Measurements from ENCODE around the gene DYNC1I1. TPM values are rescaled to one million over a fixed set of nuclear protein-coding genes. Genes with fewer than 3 reads are reported as not detected.

The DYNC1I1 gene
- total RNA-seq, 1 experiment from 2014 or later = 3.2 TPM

GRCh38 chr7:96089511-96089910 lies 317.2 kb downstream of the DYNC1I1 start:
- Histone ChIP-seq H4K91ac (ENCODE audit: insufficient read length, low read depth, low read length) (no peak overlapping the region), H3K4me1 (ENCODE audit: insufficient read depth, low read length) (no peaks in the 10 kb centered on the region), H2BK12ac (ENCODE audit: insufficient read length, low read depth, low read length) (no peak overlapping the region), H2BK15ac (ENCODE audit: low read depth, low read length) (no peak overlapping the region), H3K4me2 (ENCODE audit: insufficient read depth, insufficient read length, low read length) (no peak overlapping the region), H3K4ac (ENCODE audit: low read depth, low read length) (no peak overlapping the region), H3K79me1 (ENCODE audit: insufficient read depth, low read depth, low read length, poor library complexity, severe bottlenecking) (no peaks in the 10 kb centered on the region), H3K79me2 (ENCODE audit: insufficient read depth, low read length) (no peaks in the 10 kb centered on the region), H2AFZ (ENCODE audit: low read length) (no peak overlapping the region), H3T11ph (ENCODE audit: low read length) (no peak overlapping the region), H2BK20ac (ENCODE audit: low read depth, low read length, poor library complexity, severe bottlenecking) (no peak overlapping the region), H4K8ac (replicated peaks; ENCODE audit: insufficient read length, low read depth, low read length) (no peak overlapping the region), H3K56ac (ENCODE audit: insufficient read length, low read depth, low read length) (no peak overlapping the region), H3K23ac (ENCODE audit: insufficient read length, low read depth, low read length) (no peak overlapping the region), H3K9ac (ENCODE audit: extremely low read depth, insufficient read length, low read length) (no peak overlapping the region), H3K23me2 (ENCODE audit: insufficient read length, low read depth, low read length, poor library complexity, severe bottlenecking) (no peaks in the 10 kb centered on the region), H3K18ac (ENCODE audit: insufficient read length, low read depth, low read length) (no peak overlapping the region), H2BK120ac (ENCODE audit: low read depth, low read length, poor library complexity, severe bottlenecking) (no peak overlapping the region), H4K20me1 (ENCODE audit: control insufficient read depth, insufficient read depth, insufficient read length) (no peaks in the 10 kb centered on the region), H2AK5ac (ENCODE audit: insufficient read length, low read length) (no peak overlapping the region), H3K14ac (ENCODE audit: insufficient read depth, low read length) (no peak overlapping the region), H4K5ac (ENCODE audit: insufficient read length, low read depth, low read length) (no peak overlapping the region), H2BK5ac (ENCODE audit: insufficient read length, low read length) (no peak overlapping the region), H3K27ac (ENCODE audit: insufficient read length, low read depth, low read length) (no peak overlapping the region), H3K27me3 (ENCODE audit: insufficient read depth, low read length) (no peaks in the 10 kb centered on the region), H3K9me3 (ENCODE audit: control insufficient read depth, low read depth, low read length) (no peaks in the 10 kb centered on the region)
- Mint-ChIP-seq H3K27me3 (ENCODE audit: low read depth) (peaks cover 2% of the 10 kb centered on the region; the same call in 1 of the 2 replicates), H3K27ac (no peak overlapping the region; a peak in 1 of 7 replicates), H3K4me3 (no peak overlapping the region), H3K4me1 (peaks cover 0 to 2% of the 10 kb centered on the region in 2 experiments; a peak in 1 of 4 replicates), H3K9me3 (no peaks in the 10 kb centered on the region), H3K36me3 (ENCODE audit: insufficient read depth in 1 of 3, low read depth in 3 of 3) (no peaks in the 10 kb centered on the region)
- DNase-seq = no peak
- no peak for TF ChIP-seq CTCF (conservative IDR thresholded peaks at IDR 0.05)
- WGBS (ENCODE audit: extremely low coverage, insufficient read length, low lambda C conversion rate) = no CpG with 5 or more reads among the region's 3 CpGs
